ENCODE data around the gene MYO7B.

The MYO7B gene

DNA sequence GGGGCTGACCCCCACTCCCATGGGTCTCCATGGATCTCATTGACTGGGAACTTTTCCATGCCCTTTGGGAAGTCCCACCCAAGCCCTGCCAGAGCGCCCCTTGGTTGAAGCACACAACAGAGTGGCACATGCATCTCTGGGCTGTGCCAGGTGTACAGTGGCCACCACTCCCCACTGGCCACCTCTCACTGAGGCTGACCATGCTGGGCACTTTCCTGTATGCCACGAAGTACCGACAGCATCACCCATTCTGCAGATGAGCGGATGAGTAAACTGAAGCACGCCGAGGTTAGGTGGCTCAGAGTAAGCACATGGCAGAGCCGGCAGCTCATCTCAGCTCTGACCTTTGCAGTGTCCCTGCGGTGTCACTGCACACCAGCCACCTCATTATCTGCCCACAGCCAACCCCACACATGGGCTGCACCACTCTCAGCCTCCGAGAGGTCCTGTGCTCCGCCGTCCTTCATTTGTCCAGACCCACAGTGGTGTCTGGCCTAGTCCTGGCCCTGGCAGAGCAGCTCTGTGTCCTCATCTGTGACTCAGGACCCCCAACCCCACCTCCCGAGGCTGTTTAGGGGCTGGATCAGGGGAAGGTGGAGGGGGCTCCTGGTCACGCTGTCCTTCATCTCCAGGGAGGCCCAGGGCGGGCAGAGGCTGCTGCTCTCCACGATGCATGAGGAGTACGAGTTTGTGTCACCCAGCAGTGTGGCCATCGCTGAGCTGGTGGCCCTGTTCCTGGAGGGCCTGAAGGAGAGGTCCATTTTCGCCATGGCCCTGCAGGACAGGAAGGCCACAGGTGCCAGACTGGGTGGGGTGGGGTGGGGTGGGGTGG, 92.5 kb downstream of the MYO7B start:
- H3K36me3 ChIP-seq (replicated peaks), result no peaks in the 10 kb centered on the region
- TF ChIP-seq, protein P1, sequence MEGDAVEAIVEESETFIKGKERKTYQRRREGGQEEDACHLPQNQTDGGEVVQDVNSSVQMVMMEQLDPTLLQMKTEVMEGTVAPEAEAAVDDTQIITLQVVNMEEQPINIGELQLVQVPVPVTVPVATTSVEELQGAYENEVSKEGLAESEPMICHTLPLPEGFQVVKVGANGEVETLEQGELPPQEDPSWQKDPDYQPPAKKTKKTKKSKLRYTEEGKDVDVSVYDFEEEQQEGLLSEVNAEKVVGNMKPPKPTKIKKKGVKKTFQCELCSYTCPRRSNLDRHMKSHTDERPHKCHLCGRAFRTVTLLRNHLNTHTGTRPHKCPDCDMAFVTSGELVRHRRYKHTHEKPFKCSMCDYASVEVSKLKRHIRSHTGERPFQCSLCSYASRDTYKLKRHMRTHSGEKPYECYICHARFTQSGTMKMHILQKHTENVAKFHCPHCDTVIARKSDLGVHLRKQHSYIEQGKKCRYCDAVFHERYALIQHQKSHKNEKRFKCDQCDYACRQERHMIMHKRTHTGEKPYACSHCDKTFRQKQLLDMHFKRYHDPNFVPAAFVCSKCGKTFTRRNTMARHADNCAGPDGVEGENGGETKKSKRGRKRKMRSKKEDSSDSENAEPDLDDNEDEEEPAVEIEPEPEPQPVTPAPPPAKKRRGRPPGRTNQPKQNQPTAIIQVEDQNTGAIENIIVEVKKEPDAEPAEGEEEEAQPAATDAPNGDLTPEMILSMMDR (IDR thresholded peaks at IDR 0.05; ENCODE audit: low read depth, low read length, missing control alignments), result no peak
- DNase-seq, result no peak
- in situ Hi-C loops (cut with HindIII; ENCODE audit: low pct_ligation_motif_present, low sequenced_read_pairs), result no loop called here
- no peak overlapping the region for H3K27ac ChIP-seq
- no peaks in the 10 kb centered on the region for H3K27me3 ChIP-seq (replicated peaks)
- no peak overlapping the region for H3K4me3 ChIP-seq (ENCODE audit: low read depth, low read length)

DNA sequence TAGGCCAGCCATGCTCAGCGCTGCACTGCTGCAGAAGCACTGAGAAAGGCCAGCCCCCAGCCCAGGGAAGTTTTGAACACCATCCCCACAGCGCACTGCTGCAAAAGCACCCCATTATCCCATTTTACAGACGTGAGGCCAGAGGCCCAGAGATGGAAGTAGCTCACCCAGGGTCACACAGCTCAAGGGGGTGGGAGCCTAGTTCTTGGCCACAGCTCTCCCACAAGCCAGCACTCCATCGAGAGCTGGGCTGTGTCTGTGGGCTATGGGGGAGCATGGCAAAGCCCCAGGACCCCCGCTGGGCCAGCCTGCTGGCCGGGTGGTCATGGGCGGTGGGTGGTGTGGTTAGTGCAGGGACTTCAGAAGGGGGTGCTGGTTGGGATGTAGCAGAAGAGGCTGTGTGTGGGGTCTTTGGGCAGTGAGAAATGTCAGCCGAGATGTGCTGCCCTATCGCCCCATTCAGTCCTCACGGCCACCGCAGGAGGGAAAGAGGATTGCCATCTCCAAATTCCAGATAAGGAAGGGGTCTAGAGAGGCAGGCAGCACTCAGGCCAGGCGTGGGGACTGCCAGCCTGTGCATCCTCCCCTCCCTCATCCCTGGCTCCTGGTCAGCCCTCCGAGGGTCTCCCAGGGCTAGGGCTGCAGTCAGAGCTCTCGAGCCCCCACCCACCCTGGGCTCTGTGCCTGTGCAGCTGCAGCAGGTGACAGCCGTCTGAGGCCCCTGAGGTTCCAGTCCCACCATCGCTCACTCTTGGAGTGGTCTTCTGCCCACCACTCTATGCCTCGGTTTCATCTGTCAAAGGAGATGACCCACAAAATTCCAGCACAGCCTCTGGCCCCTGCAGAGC, 93.5 kb downstream of the MYO7B start:
- no peak for DNase-seq
- Histone ChIP-seq H3K27ac (no peak overlapping the region), H3K36me3 (replicated peaks) (no peaks in the 10 kb centered on the region), H3K4me3 (ENCODE audit: low read depth, low read length) (no peak overlapping the region), H3K27me3 (replicated peaks) (no peaks in the 10 kb centered on the region)
- in situ Hi-C loops (cut with HindIII; ENCODE audit: low pct_ligation_motif_present, low sequenced_read_pairs), result no loop called here
- TF ChIP-seq, protein P1 (IDR thresholded peaks at IDR 0.05; ENCODE audit: low read depth, low read length, missing control alignments), result no peak

DNA sequence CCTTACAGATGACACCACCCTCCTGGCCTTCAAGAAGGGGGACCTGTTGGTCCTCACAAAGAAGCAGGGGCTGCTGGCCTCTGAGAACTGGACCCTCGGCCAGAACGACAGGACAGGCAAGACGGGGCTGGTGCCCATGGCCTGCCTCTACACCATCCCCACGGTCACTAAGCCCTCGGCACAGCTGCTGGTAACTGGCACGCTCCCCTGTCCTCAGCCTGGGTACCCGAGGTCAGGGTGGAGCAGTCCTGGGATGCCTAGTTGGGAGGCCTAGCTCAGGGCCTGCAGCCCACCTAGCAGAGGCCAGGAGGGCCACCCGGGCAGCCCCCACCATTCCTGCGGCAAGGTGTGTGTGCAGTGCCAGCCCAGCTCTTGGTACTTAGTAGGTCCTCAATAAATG, 94.2 kb downstream of the MYO7B start:
- Histone ChIP-seq H3K27ac (no peak overlapping the region), H3K4me3 (ENCODE audit: low read depth, low read length) (no peak overlapping the region), H3K27me3 (replicated peaks) (no peaks in the 10 kb centered on the region), H3K36me3 (replicated peaks) (no peaks in the 10 kb centered on the region)
- in situ Hi-C loops (cut with HindIII; ENCODE audit: low pct_ligation_motif_present, low sequenced_read_pairs), result no loop called here
- TF ChIP-seq, protein P1 (IDR thresholded peaks at IDR 0.05; ENCODE audit: low read depth, low read length, missing control alignments), result no peak
- no peak for DNase-seq

DNA sequence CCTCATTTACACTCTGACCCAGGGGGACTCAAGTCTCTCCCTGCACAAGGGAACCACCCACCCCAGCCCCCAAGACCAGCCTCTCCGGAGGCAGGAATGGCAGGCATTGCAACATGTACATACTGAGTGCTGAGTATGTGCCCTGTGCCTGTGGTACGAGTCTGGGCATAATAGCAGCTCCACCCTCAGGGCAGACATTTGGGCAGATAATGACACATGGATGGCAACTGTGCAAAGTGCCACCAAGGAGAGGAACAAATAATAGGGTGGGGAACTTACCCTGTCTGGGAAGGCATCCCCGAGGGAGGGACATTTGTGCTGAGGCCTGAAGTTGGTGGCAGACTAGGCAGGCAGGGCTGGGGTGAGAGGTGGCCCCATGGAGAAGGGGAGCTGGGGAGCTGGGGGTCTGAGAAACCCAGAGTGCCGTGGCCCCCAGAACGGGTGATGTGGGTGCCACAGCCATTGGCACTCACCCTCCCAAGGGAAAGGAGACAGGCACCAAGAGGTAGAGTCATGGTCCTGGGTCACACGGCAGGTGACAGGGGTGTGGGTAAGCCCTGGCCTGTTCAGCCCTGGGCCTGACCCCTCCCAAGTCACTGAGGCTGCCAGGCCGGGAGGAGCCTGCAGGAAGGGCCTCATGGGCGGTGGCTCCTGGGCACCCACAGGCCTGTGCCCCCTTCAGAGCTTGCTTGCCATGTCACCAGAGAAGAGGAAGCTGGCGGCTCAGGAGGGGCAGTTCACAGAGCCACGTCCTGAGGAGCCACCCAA, 94.8 kb downstream of the MYO7B start:
- Histone ChIP-seq H3K4me3 (ENCODE audit: low read depth, low read length) (no peak overlapping the region), H3K36me3 (replicated peaks) (no peaks in the 10 kb centered on the region), H3K27ac (no peak overlapping the region), H3K27me3 (replicated peaks) (no peaks in the 10 kb centered on the region)
- TF ChIP-seq, protein P1 (IDR thresholded peaks at IDR 0.05; ENCODE audit: low read depth, low read length, missing control alignments), result no peak
- DNase-seq, result no peak
- in situ Hi-C loops (cut with HindIII; ENCODE audit: low pct_ligation_motif_present, low sequenced_read_pairs), result no loop called here

DNA sequence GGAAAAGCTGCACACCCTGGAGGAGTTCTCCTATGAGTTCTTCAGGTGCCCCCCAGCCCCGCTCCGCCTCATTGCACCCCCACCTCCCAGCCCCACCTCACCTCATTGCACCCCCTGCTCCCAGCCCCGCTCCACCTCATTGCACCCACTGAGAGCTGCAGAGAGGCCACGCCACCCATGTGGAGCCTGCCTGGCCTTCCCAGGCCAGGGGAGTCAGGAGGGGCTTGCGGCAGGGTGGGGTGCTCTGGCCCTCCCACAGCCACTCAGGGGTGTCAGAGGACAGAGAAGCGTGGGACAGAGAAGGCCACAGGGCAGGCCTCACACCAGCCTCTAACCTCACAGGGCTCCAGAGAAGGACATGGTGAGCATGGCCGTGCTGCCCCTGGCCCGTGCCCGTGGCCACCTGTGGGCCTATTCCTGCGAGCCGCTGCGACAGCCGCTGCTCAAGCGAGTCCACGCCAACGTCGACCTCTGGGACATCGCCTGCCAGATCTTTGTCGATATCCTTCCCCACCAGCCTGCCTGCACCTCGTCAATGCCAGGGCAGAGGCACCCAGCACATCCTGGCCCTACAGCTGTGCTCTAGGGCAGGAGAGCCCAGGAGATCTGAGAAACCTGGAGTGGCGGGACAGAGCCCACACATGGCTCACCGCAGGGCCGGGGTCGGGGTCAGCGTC, 95.5 kb downstream of the MYO7B start:
- no peak overlapping the region for H3K27ac ChIP-seq
- no peaks in the 10 kb centered on the region for H3K36me3 ChIP-seq (replicated peaks)
- in situ Hi-C loops (cut with HindIII; ENCODE audit: low pct_ligation_motif_present, low sequenced_read_pairs), result no loop called here
- DNase-seq, result no peak
- TF ChIP-seq, protein P1 (IDR thresholded peaks at IDR 0.05; ENCODE audit: low read depth, low read length, missing control alignments), result no peak
- H3K4me3 ChIP-seq (ENCODE audit: low read depth, low read length), result no peak overlapping the region
- no peaks in the 10 kb centered on the region for H3K27me3 ChIP-seq (replicated peaks)

Measured in brain microvascular endothelial cell (primary cell).